Right ventricle myocardium superior (tissue), 1 donor: ENCODE results near the gene HARS1. TPM values are rescaled to one million over a fixed set of nuclear protein-coding genes. Genes with fewer than 3 reads are reported as not detected.
"Not testable (repeated sequence)": the region's sequence is repeated elsewhere in the genome, so short reads cannot be mapped to it uniquely, and the experiment has no call there.

Experiments
- ATAC-seq: fragments of 200-7000 bp; cut with Tn5 transposase; one replicate; pipeline ENCODE4 v1.9.1; 2020; ENCODE audit warnings: mild to moderate bottlenecking; ENCODE audit not compliant: poor library complexity
- DNase-seq: peaks from one replicate; pipeline ENCODE4 v3.0.0-alpha.2; 2020
- intact Hi-C: fragments of 100-400 bp; cut with DNase I; formaldehyde crosslinking; loops from one replicate; pipeline ENCODE4 v1.11.2; 2022
- total RNA-seq: library from RNA; stranded (reverse); fragmentation: NEBNext Ultra II Directional; extraction: Animal tissue kit (Norgen Biotek cat#: 25700); gene quantifications from one replicate; pipeline ENCODE4 v1.2.1, GENCODE V29; 2021
- donor health status: DM: no; HTN: yes; CAD: no; lungs with severe emphysema.

The HARS1 gene
- total RNA-seq, 1 donor from 2014 or later = 33.4 TPM

- intact Hi-C loops = no loop called here
- DNase-seq (no peak), ATAC-seq (no peak)
Observed at GRCh38 chr5:140694276-140694675, 3.1 kb upstream of the HARS1 start.

DNA sequence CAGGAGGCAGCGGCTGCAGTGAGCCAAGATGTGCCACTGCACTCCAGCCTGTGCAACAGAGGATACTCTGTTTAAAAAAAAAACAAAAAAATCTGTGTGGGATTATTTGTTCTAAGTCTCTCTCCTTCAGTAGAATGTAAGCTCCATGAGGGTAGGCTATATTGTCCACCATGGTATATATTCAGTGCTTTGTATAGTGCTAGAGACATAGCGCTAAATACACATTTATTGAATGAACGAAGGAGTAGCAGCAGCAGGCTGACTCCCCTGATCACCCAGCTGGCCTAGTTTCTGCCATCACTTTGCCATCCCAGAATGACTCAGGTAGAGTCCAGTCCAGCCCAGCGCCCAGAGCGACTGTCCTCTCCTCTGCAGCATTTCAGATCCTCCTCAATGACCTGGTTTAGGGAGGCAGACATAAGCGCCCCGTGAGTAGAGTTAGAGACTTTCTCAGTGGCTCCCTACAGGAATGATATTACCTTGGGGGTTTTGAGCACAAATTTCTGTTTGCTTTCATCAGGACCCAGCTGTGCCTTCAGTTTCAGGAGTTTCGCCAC is 716 bp downstream of the HARS1 start:
- ATAC-seq = no peak
- intact Hi-C loops = no loop called here
- DNase-seq = no peak

GRCh38 chr5:140678993-140679392 is 12.2 kb downstream of the HARS1 start:
- intact Hi-C loops = no loop called here
- no peak for DNase-seq
- ATAC-seq = no peak

- no peak for DNase-seq
- intact Hi-C loops = no loop called here
- no peak for ATAC-seq
Observed at GRCh38 chr5:140677947-140678346, 13.2 kb downstream of the HARS1 start.

- intact Hi-C loops = no loop called here
- no peak for ATAC-seq
- DNase-seq = no peak
Observed at GRCh38 chr5:140674629-140675028, 16.5 kb downstream of the HARS1 start.

DNA sequence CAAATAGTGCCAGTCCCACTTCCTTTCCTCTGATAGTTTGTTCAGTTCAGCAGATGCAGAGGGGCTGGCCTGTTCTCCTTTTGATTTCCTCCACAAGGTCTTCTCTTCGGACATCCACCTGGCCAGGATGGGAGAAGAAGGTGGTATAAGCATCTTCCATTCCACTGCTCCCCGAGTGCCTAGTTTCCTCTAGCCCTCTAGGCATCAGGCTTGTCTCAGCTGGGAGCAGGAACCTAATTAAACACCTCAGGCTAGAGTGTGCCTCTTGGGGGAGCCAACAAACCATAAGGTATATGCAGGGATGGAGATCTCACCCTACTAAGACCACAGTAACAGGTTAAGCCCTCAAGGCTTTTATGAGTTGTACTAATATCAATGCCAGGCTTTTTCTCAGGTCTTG is 17.0 kb downstream of the HARS1 start:
- DNase-seq = no peak
- intact Hi-C loops = no loop called here
- ATAC-seq = no peak

- no peak for DNase-seq
- no peak for ATAC-seq
- intact Hi-C loops = no loop called here
Observed at GRCh38 chr5:140673187-140673976, 17.8 kb downstream of the HARS1 start, which contains the start of gene DND1. Gene DND1, minus strand, starts transcription at chr5:140673576. Its CDS starts 34 bp downstream, at chr5:140673542.

DNA sequence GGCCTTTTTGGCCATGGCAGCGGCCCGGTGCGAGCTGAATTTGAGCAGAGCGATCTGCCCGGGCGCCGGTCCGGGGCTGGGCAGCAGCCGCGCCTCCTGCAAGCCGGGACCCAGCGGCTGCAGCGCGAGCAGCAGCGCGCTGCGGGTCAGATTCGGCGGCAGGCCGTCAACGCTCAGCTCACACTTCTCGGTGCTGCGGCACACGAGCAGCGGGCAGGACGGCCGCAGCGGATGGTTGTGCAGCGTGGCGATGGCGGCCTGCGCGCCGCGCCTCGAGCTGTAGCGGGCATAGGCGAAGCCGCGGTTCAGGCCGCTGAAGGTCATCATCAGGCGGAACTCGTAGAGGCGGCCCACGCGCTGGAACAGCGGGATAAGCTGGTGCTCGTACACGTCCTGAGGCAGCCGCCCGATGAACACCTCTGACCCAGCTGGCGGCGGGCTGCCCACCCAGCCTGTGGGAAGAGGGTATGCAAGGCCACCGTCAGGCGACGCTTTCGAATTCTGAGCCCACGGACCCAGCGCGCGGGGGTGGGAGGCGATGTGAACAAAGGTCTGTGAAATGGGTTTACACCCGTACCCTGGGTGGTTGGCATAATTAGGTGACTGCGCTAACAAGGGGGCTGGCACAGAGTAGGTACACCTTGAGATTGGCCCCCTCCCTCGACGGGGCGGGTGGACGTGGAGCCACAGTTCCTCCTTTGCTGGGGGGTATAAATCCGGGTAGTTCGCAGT is 18.5 kb downstream of the HARS1 start:
- ATAC-seq (no peak), DNase-seq (peak; percentile 67)

DNA sequence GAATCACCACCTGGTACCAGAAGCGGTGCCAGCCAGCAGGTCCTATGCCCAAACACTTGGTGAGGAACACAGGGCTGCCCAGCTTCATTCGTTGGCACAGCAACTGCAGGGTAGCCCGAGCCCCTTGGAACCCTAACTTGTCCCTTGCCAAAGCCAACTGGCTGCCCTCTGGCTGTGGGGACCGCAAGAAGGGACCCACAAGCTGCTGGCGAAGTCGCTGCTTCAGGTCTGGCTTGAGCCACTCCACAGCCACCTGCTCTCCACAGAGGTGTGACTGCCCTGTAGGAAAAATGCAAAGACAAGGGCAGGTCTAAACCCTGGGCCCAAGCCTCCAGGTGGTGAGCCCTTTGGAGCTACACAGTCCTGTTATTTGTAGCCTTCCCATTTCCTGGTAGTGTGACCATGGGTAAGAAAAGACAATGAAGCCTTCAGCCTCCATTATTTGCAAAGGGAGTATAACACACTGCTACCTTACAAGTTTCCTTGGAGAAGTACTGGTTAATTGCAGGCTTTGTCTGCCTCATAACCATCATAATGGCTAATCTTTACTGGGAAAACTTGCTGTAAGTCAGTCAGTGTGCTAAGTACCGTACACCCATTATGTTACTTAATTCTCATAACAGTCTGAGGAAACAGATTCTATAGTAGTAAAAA is 19.6 kb downstream of the HARS1 start:
- intact Hi-C loops = no loop called here
- ATAC-seq (no peak), DNase-seq (no peak)

More for the DNA sequence above, 18.5 kb downstream of the HARS1 start:
- intact Hi-C loops = no loop called here

DNA sequence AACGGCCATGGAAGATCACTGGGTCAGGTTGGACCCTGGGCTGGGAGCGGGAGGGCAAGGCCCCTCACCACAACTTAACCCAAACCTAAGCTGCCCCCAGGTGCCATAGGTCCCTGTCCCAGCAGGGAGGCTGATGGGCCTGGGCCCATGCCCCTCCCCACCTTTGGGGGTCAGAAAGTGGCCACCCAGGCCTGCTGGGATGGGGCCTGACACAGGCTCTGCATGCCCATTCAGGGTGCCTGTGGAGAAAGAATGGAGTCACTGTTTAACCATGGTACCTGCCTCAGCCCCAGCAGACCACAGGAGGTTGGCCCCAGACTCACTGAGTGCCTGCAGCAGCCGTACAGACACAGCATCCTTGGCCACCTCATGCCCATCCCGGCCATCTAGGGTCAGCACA is 20.1 kb downstream of the HARS1 start:
- DNase-seq, ATAC-seq, intact Hi-C loops: not testable (repeated sequence)

GRCh38 chr5:140664359-140665119 is 26.6 kb downstream of the HARS1 start, which contains the start of gene WDR55:
Gene WDR55, plus strand, starts transcription at chr5:140664904. Its CDS starts 9 bp downstream, at chr5:140664913.
- intact Hi-C loops = no loop called here
- ATAC-seq (peak; percentile 99), DNase-seq (peak; percentile 99)

- DNase-seq (no peak), ATAC-seq (no peak)
- intact Hi-C loops = no loop called here
Observed at GRCh38 chr5:140664030-140664358, 27.2 kb downstream of the HARS1 start.

DNA sequence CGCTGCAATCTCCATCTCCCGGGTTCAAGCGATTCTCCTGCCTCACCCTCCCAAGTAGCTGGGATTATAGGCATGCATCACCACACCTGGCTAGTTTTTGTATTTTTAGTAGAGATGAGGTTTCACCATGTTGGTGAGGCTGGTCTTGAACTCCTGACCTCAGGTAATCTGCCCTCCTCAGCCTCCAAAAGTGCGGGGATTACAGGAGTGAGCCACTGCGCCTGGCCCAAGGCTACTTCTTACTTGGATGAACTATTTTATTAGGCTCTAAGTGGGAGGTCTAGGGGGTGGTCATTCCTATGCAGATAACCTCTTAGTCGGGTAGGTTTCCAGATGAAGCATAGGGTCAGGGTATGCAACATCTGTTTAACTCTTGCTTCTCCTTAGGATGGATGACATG is 30.8 kb downstream of the HARS1 start:
- intact Hi-C loops, ATAC-seq, DNase-seq: not testable (repeated sequence)

- DNase-seq (no peak), ATAC-seq (no peak)
- intact Hi-C loops = no loop called here
Observed at GRCh38 chr5:140658870-140659269, 32.3 kb downstream of the HARS1 start.

DNA sequence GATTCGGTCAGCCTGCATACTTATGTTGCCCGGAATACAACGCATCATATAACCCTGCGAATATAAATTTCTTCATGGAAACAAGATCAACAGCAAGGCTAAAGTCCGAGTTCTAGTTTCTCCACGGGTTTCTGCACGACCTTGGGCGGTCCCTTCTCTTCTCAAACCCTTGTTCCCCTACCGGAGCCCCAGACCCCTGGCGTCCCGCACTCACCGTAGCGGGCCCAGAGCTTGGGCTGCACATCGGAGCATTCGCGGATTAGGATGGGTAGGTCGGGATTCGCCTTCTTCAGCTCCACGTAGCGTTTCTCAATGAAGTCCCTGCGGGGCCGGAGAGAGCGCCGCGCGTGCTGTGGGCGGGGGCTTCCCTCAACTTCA is 44.1 kb downstream of the HARS1 start:
- intact Hi-C loops = loop anchor here (5.0 to 10.0 kb wide), 2 partner anchors 100 to 272 kb away; partner anchors contain the start of gene EIF4EBP3
- DNase-seq (no peak), ATAC-seq (no peak)

DNA sequence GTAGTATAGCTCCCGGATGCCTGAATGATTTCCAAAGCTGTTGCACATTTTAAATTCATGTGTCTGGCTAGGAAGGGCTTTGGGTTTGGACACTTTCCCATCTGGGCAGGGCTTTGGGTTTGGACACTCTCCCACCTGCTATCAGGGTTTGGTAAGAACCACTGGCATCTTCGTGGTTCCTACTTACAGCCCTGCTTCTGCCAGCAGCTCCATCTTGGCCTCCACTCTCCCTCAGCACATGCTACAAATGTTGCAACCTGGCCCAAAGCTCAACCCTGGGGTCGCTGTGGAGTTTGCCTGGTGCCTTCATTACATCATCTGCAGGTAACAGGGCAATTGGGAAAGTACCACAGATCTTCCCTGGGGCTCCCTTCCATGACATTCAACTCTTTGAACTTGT is 48.5 kb downstream of the HARS1 start:
- intact Hi-C loops = loop anchor here (10.0 kb wide), 1 partner anchor 268 kb away; no protein-coding TSS in a partner anchor
- ATAC-seq = no peak
- DNase-seq = no peak

GRCh38 chr5:140641716-140642115 is 49.5 kb downstream of the HARS1 start:
- no peak for DNase-seq
- intact Hi-C loops = loop anchor here (10.0 kb wide), 1 partner anchor 267 kb away; no protein-coding TSS in a partner anchor
- ATAC-seq = no peak
